ENCODE data around the gene GPC5.
"Not testable (repeated sequence)": the region's sequence is repeated elsewhere in the genome, so short reads cannot be mapped to it uniquely, and the experiment has no call there.

GPC5 gene

GRCh38 chr13:91369441-91369831, 29.0 kb upstream of the GPC5 start:
- DNase-seq (ENCODE audit: low read depth) = no peak

GRCh38 chr13:91370501-91370900, 27.9 kb upstream of the GPC5 start:
- no peak for DNase-seq (ENCODE audit: low read depth)

- DNase-seq (ENCODE audit: low read depth) = no peak
Observed at GRCh38 chr13:91372911-91373310, 25.5 kb upstream of the GPC5 start.

GRCh38 chr13:91375116-91375729, 23.2 kb upstream of the GPC5 start:
- DNase-seq (ENCODE audit: low read depth) = no peak

GRCh38 chr13:91381371-91381770, 17.1 kb upstream of the GPC5 start:
- DNase-seq (ENCODE audit: low read depth) = no peak

- no peak for DNase-seq (ENCODE audit: low read depth)
Observed at GRCh38 chr13:91383836-91384235, 14.6 kb upstream of the GPC5 start.

- no peak for DNase-seq (ENCODE audit: low read depth)
Observed at GRCh38 chr13:91384896-91385295, 13.5 kb upstream of the GPC5 start.

GRCh38 chr13:91389186-91389585, 9.2 kb upstream of the GPC5 start:
- DNase-seq (ENCODE audit: low read depth) = no peak

GRCh38 chr13:91397595-91397994, 826 bp upstream of the GPC5 start:
- DNase-seq (ENCODE audit: low read depth) = no peak

GRCh38 chr13:91399189-91400062, 1.0 kb downstream of the GPC5 start:
- no peak for DNase-seq (ENCODE audit: low read depth)

GRCh38 chr13:91400063-91400399, 1.6 kb downstream of the GPC5 start:
- DNase-seq (ENCODE audit: low read depth) = no peak

GRCh38 chr13:91400671-91401070, 2.2 kb downstream of the GPC5 start:
- no peak for DNase-seq (ENCODE audit: low read depth)

GRCh38 chr13:91401920-91402319, 3.5 kb downstream of the GPC5 start:
- DNase-seq (ENCODE audit: low read depth) = no peak

GRCh38 chr13:91405240-91405639, 6.8 kb downstream of the GPC5 start:
- DNase-seq (ENCODE audit: low read depth) = no peak

- no peak for DNase-seq (ENCODE audit: low read depth)
Observed at GRCh38 chr13:91406619-91407018, 8.2 kb downstream of the GPC5 start.

- no peak for DNase-seq (ENCODE audit: low read depth)
Observed at GRCh38 chr13:91408971-91409370, 10.6 kb downstream of the GPC5 start.

- DNase-seq (ENCODE audit: low read depth) = not testable (repeated sequence)
Observed at GRCh38 chr13:91416579-91416978, 18.2 kb downstream of the GPC5 start.

- DNase-seq (ENCODE audit: low read depth) = no peak
Observed at GRCh38 chr13:91417660-91418325, 19.4 kb downstream of the GPC5 start.

GRCh38 chr13:91426913-91427312, 28.5 kb downstream of the GPC5 start:
- no peak for DNase-seq (ENCODE audit: low read depth)

- not testable (repeated sequence) for DNase-seq (ENCODE audit: low read depth)
Observed at GRCh38 chr13:91438674-91439073, 40.3 kb downstream of the GPC5 start.

GRCh38 chr13:91450913-91451312, 52.5 kb downstream of the GPC5 start:
- DNase-seq (ENCODE audit: low read depth) = no peak

GRCh38 chr13:91454666-91455065, 56.2 kb downstream of the GPC5 start:
- DNase-seq (ENCODE audit: low read depth) = no peak

- no peak for DNase-seq (ENCODE audit: low read depth)
Observed at GRCh38 chr13:91456837-91457236, 58.4 kb downstream of the GPC5 start.
